Measurements from ENCODE around the gene CD58. TPM values are rescaled to one million over a fixed set of nuclear protein-coding genes. Genes with fewer than 3 reads are reported as not detected.
A peak's percentile ranks its signal among the peaks of the same experiment; 100 is the strongest.

The CD58 gene
- total and polyA plus RNA-seq, 4 experiments from 2014 or later, result 25.2 to 61.3 (median 44.5) TPM

- peaks cover 6 to 19% of the 10 kb centered on the region in 2 donors for H3K36me3 Mint-ChIP-seq
- H3K9me3 Mint-ChIP-seq, result peaks cover 0 to 2% (median 0%) of the 10 kb centered on the region in 8 donors
- H3K27ac Mint-ChIP-seq, result peak overlapping the region; percentile 90 to 98 (median 97)
- ChIA-PET CTCF (ENCODE audit: partially characterized antibody) (interaction anchor here (0.8 to 3.0 kb wide), 13 partner anchors 9 to 431 kb away, joined by 3 to 15 read pairs (median 6); no protein-coding TSS in a partner anchor), POLR2A (ENCODE audit: partially characterized antibody) (interaction anchor here (1.3 to 4.3 kb wide), 6 partner anchors 12 to 195 kb away, joined by 3 to 29 read pairs (median 15); no protein-coding TSS in a partner anchor)
- peak; percentile 60 to 86 (median 67) for DNase-seq
- H3K27me3 ChIP-seq (ENCODE audit: insufficient read depth, low read length), result no peaks in the 10 kb centered on the region
- peak overlapping the region; percentile 89 to 99 (median 94) for H3K4me3 Mint-ChIP-seq
- peaks cover 69% of the 10 kb centered on the region for H3K4me1 ChIP-seq (ENCODE audit: insufficient read depth, low read length)
- peaks cover 0 to 2% of the 10 kb centered on the region in 2 donors for H3K27me3 Mint-ChIP-seq
- H3K4me3 ChIP-seq (ENCODE audit: low read length in 2 of 2), result peak overlapping the region; percentile 80 to 93
- peaks cover 39 to 70% (median 54%) of the 10 kb centered on the region in 4 donors for H3K4me1 Mint-ChIP-seq
- no peaks in the 10 kb centered on the region for H3K9me3 ChIP-seq (ENCODE audit: control insufficient read depth in 1 of 2, low read length in 2 of 2)
- no peaks in the 10 kb centered on the region for H3K36me3 ChIP-seq (ENCODE audit: insufficient read depth, low read length)
- intact Hi-C loops (cut with micrococcal nuclease), result loop anchor here (1.0 to 5.0 kb wide), 5 partner anchors 11 to 195 kb away; no protein-coding TSS in a partner anchor
- peak overlapping the region; percentile 93 for H3K27ac ChIP-seq (ENCODE audit: low read depth, low read length)
Observed at GRCh38 chr1:116569776-116570357, 959 bp downstream of the CD58 start.

GRCh38 chr1:116569381-116569670, 1.5 kb downstream of the CD58 start:
- peak overlapping the region; percentile 89 to 99 (median 94) for H3K4me3 Mint-ChIP-seq
- H3K4me3 ChIP-seq (ENCODE audit: low read length in 2 of 2), result peak overlapping the region in 1 of 2 donors; percentile 93

GRCh38 chr1:116568662-116569380, 2.0 kb downstream of the CD58 start:
- H3K9me3 ChIP-seq (ENCODE audit: control insufficient read depth in 1 of 2, low read length in 2 of 2), result no peaks in the 10 kb centered on the region
- intact Hi-C loops (cut with micrococcal nuclease), result loop anchor here (1.0 kb wide), 1 partner anchor 13 kb away; no protein-coding TSS in a partner anchor
- DNase-seq, result no peak
- Mint-ChIP-seq H3K27ac (peak overlapping the region; percentile 90 to 98 (median 97)), H3K4me1 (peaks cover 40 to 72% (median 54%) of the 10 kb centered on the region in 4 donors), H3K36me3 (peaks cover 16 to 27% of the 10 kb centered on the region in 2 donors), H3K9me3 (peaks cover 2 to 10% (median 5%) of the 10 kb centered on the region in 8 donors), H3K27me3 (peaks cover 0 to 2% of the 10 kb centered on the region in 2 donors), H3K4me3 (peak overlapping the region; percentile 89 to 99 (median 94))
- ChIA-PET CTCF (ENCODE audit: partially characterized antibody) (interaction anchor here (0.7 to 3.0 kb wide), 17 partner anchors 8 to 430 kb away, joined by 3 to 15 read pairs (median 5); no protein-coding TSS in a partner anchor), POLR2A (ENCODE audit: partially characterized antibody) (interaction anchor here (0.7 to 4.3 kb wide), 10 partner anchors 11 to 194 kb away, joined by 3 to 29 read pairs (median 3); no protein-coding TSS in a partner anchor)
- no peaks in the 10 kb centered on the region for H3K27me3 ChIP-seq (ENCODE audit: insufficient read depth, low read length)
- peak overlapping the region; percentile 93 for H3K27ac ChIP-seq (ENCODE audit: low read depth, low read length)
- no peaks in the 10 kb centered on the region for H3K36me3 ChIP-seq (ENCODE audit: insufficient read depth, low read length)
- peaks cover 67% of the 10 kb centered on the region for H3K4me1 ChIP-seq (ENCODE audit: insufficient read depth, low read length)
- no peak overlapping the region for H3K4me3 ChIP-seq (ENCODE audit: low read length in 2 of 2)

More at GRCh38 chr1:116569381-116569670, 1.5 kb downstream of the CD58 start:
- H3K36me3 ChIP-seq (ENCODE audit: insufficient read depth, low read length), result no peaks in the 10 kb centered on the region
- Mint-ChIP-seq H3K27me3 (peaks cover 0 to 2% of the 10 kb centered on the region in 2 donors), H3K9me3 (peaks cover 0 to 5% (median under 1%) of the 10 kb centered on the region in 8 donors), H3K4me1 (peaks cover 40 to 70% (median 54%) of the 10 kb centered on the region in 4 donors), H3K36me3 (peaks cover 11 to 22% of the 10 kb centered on the region in 2 donors), H3K27ac (peak overlapping the region; percentile 90 to 98 (median 97))
- intact Hi-C loops (cut with micrococcal nuclease), result no loop called here
- CTCF ChIA-PET (ENCODE audit: partially characterized antibody), result interaction anchor here (0.7 to 3.0 kb wide), 17 partner anchors 9 to 430 kb away, joined by 3 to 15 read pairs (median 5); no protein-coding TSS in a partner anchor
- POLR2A ChIA-PET (ENCODE audit: partially characterized antibody), result interaction anchor here (0.9 to 4.3 kb wide), 6 partner anchors 12 to 70 kb away, joined by 3 to 29 read pairs (median 15); no protein-coding TSS in a partner anchor
- no peak for DNase-seq
- H3K4me1 ChIP-seq (ENCODE audit: insufficient read depth, low read length), result peaks cover 68% of the 10 kb centered on the region
- peak overlapping the region; percentile 93 for H3K27ac ChIP-seq (ENCODE audit: low read depth, low read length)
- no peaks in the 10 kb centered on the region for H3K9me3 ChIP-seq (ENCODE audit: control insufficient read depth in 1 of 2, low read length in 2 of 2)
- no peaks in the 10 kb centered on the region for H3K27me3 ChIP-seq (ENCODE audit: insufficient read depth, low read length)

- no peak for DNase-seq
- H3K27me3 ChIP-seq (ENCODE audit: insufficient read depth, low read length), result no peaks in the 10 kb centered on the region
- no peak overlapping the region for H3K4me3 ChIP-seq (ENCODE audit: low read length in 2 of 2)
- H3K9me3 ChIP-seq (ENCODE audit: control insufficient read depth in 1 of 2, low read length in 2 of 2), result no peaks in the 10 kb centered on the region
- Mint-ChIP-seq H3K9me3 (peaks cover 3 to 15% (median 6%) of the 10 kb centered on the region in 8 donors), H3K36me3 (peaks cover 23 to 28% of the 10 kb centered on the region in 2 donors), H3K4me1 (peaks cover 40 to 75% (median 56%) of the 10 kb centered on the region in 4 donors), H3K27me3 (peaks cover 0 to 2% of the 10 kb centered on the region in 2 donors), H3K4me3 (peak overlapping the region; percentile 89 to 99 (median 94)), H3K27ac (peak overlapping the region in 6 of 7 donors; percentile 28 to 98 (median 97))
- CTCF ChIA-PET (ENCODE audit: partially characterized antibody), result interaction anchor here (0.7 to 3.0 kb wide), 12 partner anchors 8 to 429 kb away, joined by 3 to 15 read pairs (median 6); no protein-coding TSS in a partner anchor
- intact Hi-C loops (cut with micrococcal nuclease), result loop anchor here (1.0 kb wide), 1 partner anchor 12 kb away; no protein-coding TSS in a partner anchor
- H3K36me3 ChIP-seq (ENCODE audit: insufficient read depth, low read length), result no peaks in the 10 kb centered on the region
- POLR2A ChIA-PET (ENCODE audit: partially characterized antibody), result interaction anchor here (0.9 to 3.8 kb wide), 5 partner anchors 11 to 171 kb away, joined by 3 to 23 read pairs (median 3); no protein-coding TSS in a partner anchor
- peak overlapping the region; percentile 93 for H3K27ac ChIP-seq (ENCODE audit: low read depth, low read length)
- peaks cover 67% of the 10 kb centered on the region for H3K4me1 ChIP-seq (ENCODE audit: insufficient read depth, low read length)
Observed at GRCh38 chr1:116567790-116568661, 2.8 kb downstream of the CD58 start.

GRCh38 chr1:116565222-116565621, 5.6 kb downstream of the CD58 start:
- peaks cover 31% of the 10 kb centered on the region in 2 donors for H3K36me3 Mint-ChIP-seq
- intact Hi-C loops (cut with micrococcal nuclease), result no loop called here

GRCh38 chr1:116564426-116564825, 6.4 kb downstream of the CD58 start:
- peaks cover 3 to 19% (median 6%) of the 10 kb centered on the region in 8 donors for H3K9me3 Mint-ChIP-seq
- Histone ChIP-seq H3K27me3 (ENCODE audit: insufficient read depth, low read length) (no peaks in the 10 kb centered on the region), H3K4me3 (ENCODE audit: low read length in 2 of 2) (no peak overlapping the region), H3K9me3 (ENCODE audit: control insufficient read depth in 1 of 2, low read length in 2 of 2) (no peaks in the 10 kb centered on the region), H3K27ac (ENCODE audit: low read depth, low read length) (no peak overlapping the region), H3K36me3 (ENCODE audit: insufficient read depth, low read length) (no peaks in the 10 kb centered on the region), H3K4me1 (ENCODE audit: insufficient read depth, low read length) (peaks cover 73% of the 10 kb centered on the region)
- H3K36me3 Mint-ChIP-seq, result peaks cover 25 to 31% of the 10 kb centered on the region in 2 donors
- H3K27me3 Mint-ChIP-seq, result no peaks in the 10 kb centered on the region
- H3K4me3 Mint-ChIP-seq, result peak overlapping the region in 2 of 8 donors; percentile 43 to 63
- POLR2A ChIA-PET (ENCODE audit: partially characterized antibody), result no interaction called here
- H3K27ac Mint-ChIP-seq, result peak overlapping the region in 6 of 7 donors; percentile 8 to 74 (median 41)
- DNase-seq, result no peak
- H3K4me1 Mint-ChIP-seq, result peaks cover 58 to 85% (median 74%) of the 10 kb centered on the region in 4 donors
- CTCF ChIA-PET (ENCODE audit: partially characterized antibody), result no interaction called here
- intact Hi-C loops (cut with micrococcal nuclease), result no loop called here

More at GRCh38 chr1:116565222-116565621, 5.6 kb downstream of the CD58 start:
- Mint-ChIP-seq H3K4me3 (peak overlapping the region in 2 of 8 donors; percentile 4 to 5), H3K27ac (peak overlapping the region in 4 of 7 donors; percentile 10 to 38 (median 14)), H3K9me3 (peaks cover 3 to 19% (median 6%) of the 10 kb centered on the region in 8 donors), H3K4me1 (peaks cover 55 to 85% (median 74%) of the 10 kb centered on the region in 4 donors), H3K27me3 (peaks cover 0 to 2% of the 10 kb centered on the region in 2 donors)
- Histone ChIP-seq H3K27ac (ENCODE audit: low read depth, low read length) (no peak overlapping the region), H3K9me3 (ENCODE audit: control insufficient read depth in 1 of 2, low read length in 2 of 2) (no peaks in the 10 kb centered on the region), H3K4me1 (ENCODE audit: insufficient read depth, low read length) (peaks cover 70% of the 10 kb centered on the region), H3K36me3 (ENCODE audit: insufficient read depth, low read length) (no peaks in the 10 kb centered on the region), H3K4me3 (ENCODE audit: low read length in 2 of 2) (no peak overlapping the region), H3K27me3 (ENCODE audit: insufficient read depth, low read length) (no peaks in the 10 kb centered on the region)
- ChIA-PET POLR2A (ENCODE audit: partially characterized antibody) (no interaction called here), CTCF (ENCODE audit: partially characterized antibody) (no interaction called here)
- DNase-seq, result no peak

All from CD4-positive, alpha-beta memory T cell (primary cell).